ENCODE results near the gene ECE1. TPM values are rescaled to one million over a fixed set of nuclear protein-coding genes. Genes with fewer than 3 reads are reported as not detected.
"Not testable (repeated sequence)": the region's sequence is repeated elsewhere in the genome, so short reads cannot be mapped to it uniquely, and the experiment has no call there.

The ECE1 gene
- polyA plus RNA-seq, 2 donors = 12.4 to 14.2 TPM

- 72 to 79% methylated on average over 12 of the region's 12 CpGs for WGBS, 2 donors
- Histone ChIP-seq H3K4me1 (ENCODE audit: control insufficient read depth in 2 of 2, insufficient read depth in 2 of 2, low read length in 1 of 2) (no peaks in the 10 kb centered on the region), H3K36me3 (ENCODE audit: control insufficient read depth in 2 of 2, insufficient read depth in 2 of 2, low read length in 1 of 2) (peaks cover 18 to 31% of the 10 kb centered on the region in 2 donors)
These were observed 52.7 kb downstream of the ECE1 start for GRCh38 chr1:21237446-21238088.

GRCh38 chr1:21236178-21236577 is 54.1 kb downstream of the ECE1 start:
- no peaks in the 10 kb centered on the region for H3K4me1 ChIP-seq (ENCODE audit: control insufficient read depth in 2 of 2, insufficient read depth in 2 of 2, low read length in 1 of 2)
- H3K27ac ChIP-seq (ENCODE audit: low read depth in 2 of 2, low read length in 1 of 2) = no peak overlapping the region
- 96 to 97% methylated on average over 25 of the region's 25 CpGs for WGBS, 2 donors
- no peaks in the 10 kb centered on the region for H3K9me3 ChIP-seq (ENCODE audit: control insufficient read depth in 2 of 2, insufficient read depth in 1 of 2, low read depth in 1 of 2, low read length in 1 of 2)
- no peaks in the 10 kb centered on the region for H3K27me3 ChIP-seq (ENCODE audit: control insufficient read depth in 1 of 2, insufficient read depth in 2 of 2, low read length in 2 of 2)
- no peak overlapping the region for H3K4me3 ChIP-seq (ENCODE audit: low read depth in 1 of 2, low read length in 2 of 2)
- H3K36me3 ChIP-seq (ENCODE audit: control insufficient read depth in 2 of 2, insufficient read depth in 2 of 2, low read length in 1 of 2) = peaks cover 18 to 29% of the 10 kb centered on the region in 2 donors

More at GRCh38 chr1:21237446-21238088, 52.7 kb downstream of the ECE1 start:
- no peak overlapping the region for H3K4me3 ChIP-seq (ENCODE audit: low read depth in 1 of 2, low read length in 2 of 2)
- no peaks in the 10 kb centered on the region for H3K27me3 ChIP-seq (ENCODE audit: control insufficient read depth in 1 of 2, insufficient read depth in 2 of 2, low read length in 2 of 2)
- no peak overlapping the region for H3K27ac ChIP-seq (ENCODE audit: low read depth in 2 of 2, low read length in 1 of 2)
- no peaks in the 10 kb centered on the region for H3K9me3 ChIP-seq (ENCODE audit: control insufficient read depth in 2 of 2, insufficient read depth in 1 of 2, low read depth in 1 of 2, low read length in 1 of 2)

GRCh38 chr1:21234779-21235178 is 55.5 kb downstream of the ECE1 start:
- Histone ChIP-seq H3K36me3 (ENCODE audit: control insufficient read depth in 2 of 2, insufficient read depth in 2 of 2, low read length in 1 of 2) (peaks cover 12 to 29% of the 10 kb centered on the region in 2 donors), H3K4me3 (ENCODE audit: low read depth in 1 of 2, low read length in 2 of 2) (no peak overlapping the region), H3K27ac (ENCODE audit: low read depth in 2 of 2, low read length in 1 of 2) (no peak overlapping the region), H3K4me1 (ENCODE audit: control insufficient read depth in 2 of 2, insufficient read depth in 2 of 2, low read length in 1 of 2) (no peaks in the 10 kb centered on the region), H3K9me3 (ENCODE audit: control insufficient read depth in 2 of 2, insufficient read depth in 1 of 2, low read depth in 1 of 2, low read length in 1 of 2) (no peaks in the 10 kb centered on the region), H3K27me3 (ENCODE audit: control insufficient read depth in 1 of 2, insufficient read depth in 2 of 2, low read length in 2 of 2) (no peaks in the 10 kb centered on the region)
- WGBS, 2 donors = 82 to 84% methylated on average over 4 of the region's 4 CpGs

GRCh38 chr1:21233490-21233889 is 56.8 kb downstream of the ECE1 start:
- Histone ChIP-seq H3K27ac (ENCODE audit: low read depth in 2 of 2, low read length in 1 of 2) (no peak overlapping the region), H3K4me3 (ENCODE audit: low read depth in 1 of 2, low read length in 2 of 2) (no peak overlapping the region), H3K27me3 (ENCODE audit: control insufficient read depth in 1 of 2, insufficient read depth in 2 of 2, low read length in 2 of 2) (no peaks in the 10 kb centered on the region), H3K36me3 (ENCODE audit: control insufficient read depth in 2 of 2, insufficient read depth in 2 of 2, low read length in 1 of 2) (peaks cover 12 to 26% of the 10 kb centered on the region in 2 donors), H3K9me3 (ENCODE audit: control insufficient read depth in 2 of 2, insufficient read depth in 1 of 2, low read depth in 1 of 2, low read length in 1 of 2) (no peaks in the 10 kb centered on the region), H3K4me1 (ENCODE audit: control insufficient read depth in 2 of 2, insufficient read depth in 2 of 2, low read length in 1 of 2) (no peaks in the 10 kb centered on the region)
- 63 to 67% methylated on average over 8 of the region's 8 CpGs for WGBS, 2 donors

- Histone ChIP-seq H3K27me3 (ENCODE audit: control insufficient read depth in 1 of 2, insufficient read depth in 2 of 2, low read length in 2 of 2) (no peaks in the 10 kb centered on the region), H3K4me1 (ENCODE audit: control insufficient read depth in 2 of 2, insufficient read depth in 2 of 2, low read length in 1 of 2) (no peaks in the 10 kb centered on the region), H3K4me3 (ENCODE audit: low read depth in 1 of 2, low read length in 2 of 2) (no peak overlapping the region), H3K36me3 (ENCODE audit: control insufficient read depth in 2 of 2, insufficient read depth in 2 of 2, low read length in 1 of 2) (peaks cover 19 to 28% of the 10 kb centered on the region in 2 donors), H3K27ac (ENCODE audit: low read depth in 2 of 2, low read length in 1 of 2) (no peak overlapping the region), H3K9me3 (ENCODE audit: control insufficient read depth in 2 of 2, insufficient read depth in 1 of 2, low read depth in 1 of 2, low read length in 1 of 2) (no peaks in the 10 kb centered on the region)
- WGBS, 2 donors = 80 to 88% methylated on average over 3 of the region's 3 CpGs
These were observed 58.2 kb downstream of the ECE1 start for GRCh38 chr1:21232044-21232443.

- no peaks in the 10 kb centered on the region for H3K4me1 ChIP-seq (ENCODE audit: control insufficient read depth in 2 of 2, insufficient read depth in 2 of 2, low read length in 1 of 2)
- H3K36me3 ChIP-seq (ENCODE audit: control insufficient read depth in 2 of 2, insufficient read depth in 2 of 2, low read length in 1 of 2) = peaks cover 21 to 30% of the 10 kb centered on the region in 2 donors
- H3K27ac ChIP-seq (ENCODE audit: low read depth in 2 of 2, low read length in 1 of 2) = no peak overlapping the region
- no peaks in the 10 kb centered on the region for H3K9me3 ChIP-seq (ENCODE audit: control insufficient read depth in 2 of 2, insufficient read depth in 1 of 2, low read depth in 1 of 2, low read length in 1 of 2)
- no peaks in the 10 kb centered on the region for H3K27me3 ChIP-seq (ENCODE audit: control insufficient read depth in 1 of 2, insufficient read depth in 2 of 2, low read length in 2 of 2)
- WGBS, 2 donors = 89% methylated on average over 4 of the region's 4 CpGs
- no peak overlapping the region for H3K4me3 ChIP-seq (ENCODE audit: low read depth in 1 of 2, low read length in 2 of 2)
These were observed 60.8 kb downstream of the ECE1 start for GRCh38 chr1:21229246-21230000.

GRCh38 chr1:21228224-21228623 is 62.0 kb downstream of the ECE1 start:
- H3K4me3 ChIP-seq (ENCODE audit: low read depth in 1 of 2, low read length in 2 of 2); H3K9me3 ChIP-seq (ENCODE audit: control insufficient read depth in 2 of 2, insufficient read depth in 1 of 2, low read depth in 1 of 2, low read length in 1 of 2); H3K27ac ChIP-seq (ENCODE audit: low read depth in 2 of 2, low read length in 1 of 2); H3K4me1 ChIP-seq (ENCODE audit: control insufficient read depth in 2 of 2, insufficient read depth in 2 of 2, low read length in 1 of 2); H3K27me3 ChIP-seq (ENCODE audit: control insufficient read depth in 1 of 2, insufficient read depth in 2 of 2, low read length in 2 of 2): not testable (repeated sequence)
- peaks cover 17 to 24% of the 10 kb centered on the region in 2 donors for H3K36me3 ChIP-seq (ENCODE audit: control insufficient read depth in 2 of 2, insufficient read depth in 2 of 2, low read length in 1 of 2)
- WGBS, 2 donors = 91 to 92% methylated on average over 7 of the region's 7 CpGs

- WGBS, 2 donors = 95 to 97% methylated on average over 33 of the region's 33 CpGs
- H3K36me3 ChIP-seq (ENCODE audit: control insufficient read depth in 2 of 2, insufficient read depth in 2 of 2, low read length in 1 of 2) = peaks cover 13 to 35% of the 10 kb centered on the region in 2 donors
These were observed 65.2 kb downstream of the ECE1 start for GRCh38 chr1:21225065-21225464.

GRCh38 chr1:21220815-21221214 is 69.4 kb downstream of the ECE1 start:
- no peak overlapping the region for H3K27ac ChIP-seq (ENCODE audit: low read depth in 2 of 2, low read length in 1 of 2)
- peaks cover 6 to 33% of the 10 kb centered on the region in 2 donors for H3K36me3 ChIP-seq (ENCODE audit: control insufficient read depth in 2 of 2, insufficient read depth in 2 of 2, low read length in 1 of 2)

More at GRCh38 chr1:21225065-21225464, 65.2 kb downstream of the ECE1 start:
- Histone ChIP-seq H3K27ac (ENCODE audit: low read depth in 2 of 2, low read length in 1 of 2) (no peak overlapping the region), H3K27me3 (ENCODE audit: control insufficient read depth in 1 of 2, insufficient read depth in 2 of 2, low read length in 2 of 2) (no peaks in the 10 kb centered on the region), H3K4me3 (ENCODE audit: low read depth in 1 of 2, low read length in 2 of 2) (no peak overlapping the region), H3K4me1 (ENCODE audit: control insufficient read depth in 2 of 2, insufficient read depth in 2 of 2, low read length in 1 of 2) (no peaks in the 10 kb centered on the region), H3K9me3 (ENCODE audit: control insufficient read depth in 2 of 2, insufficient read depth in 1 of 2, low read depth in 1 of 2, low read length in 1 of 2) (no peaks in the 10 kb centered on the region)

More at GRCh38 chr1:21220815-21221214, 69.4 kb downstream of the ECE1 start:
- 75 to 80% methylated on average over 7 of the region's 7 CpGs for WGBS, 2 donors
- no peaks in the 10 kb centered on the region for H3K27me3 ChIP-seq (ENCODE audit: control insufficient read depth in 1 of 2, insufficient read depth in 2 of 2, low read length in 2 of 2)
- H3K9me3 ChIP-seq (ENCODE audit: control insufficient read depth in 2 of 2, insufficient read depth in 1 of 2, low read depth in 1 of 2, low read length in 1 of 2) = no peaks in the 10 kb centered on the region
- H3K4me1 ChIP-seq (ENCODE audit: control insufficient read depth in 2 of 2, insufficient read depth in 2 of 2, low read length in 1 of 2) = no peaks in the 10 kb centered on the region
- no peak overlapping the region for H3K4me3 ChIP-seq (ENCODE audit: low read depth in 1 of 2, low read length in 2 of 2)

Measured in esophagus (tissue), 2 donors.